Loucy (cell line): Measurements from ENCODE around the gene ZNF410.

Experiments
- EZH2phosphoT487 ChIP-seq: fragments of 200-600 bp; IDR thresholded peaks from 2 replicates; pipeline ENCODE4 v1.6.1; 2018; ENCODE audit warnings: antibody characterized with exemption, mild to moderate bottlenecking, moderate library complexity, borderline replicate concordance
- TF ChIP-seq, protein P1 (sequence below): fragments of 200-600 bp; sonication (generic); conservative IDR thresholded peaks from 2 replicates; pipeline ENCODE4 v1.5.1; 2014; ENCODE audit warnings: mild to moderate bottlenecking, antibody characterized with exemption, low read length

DNA sequence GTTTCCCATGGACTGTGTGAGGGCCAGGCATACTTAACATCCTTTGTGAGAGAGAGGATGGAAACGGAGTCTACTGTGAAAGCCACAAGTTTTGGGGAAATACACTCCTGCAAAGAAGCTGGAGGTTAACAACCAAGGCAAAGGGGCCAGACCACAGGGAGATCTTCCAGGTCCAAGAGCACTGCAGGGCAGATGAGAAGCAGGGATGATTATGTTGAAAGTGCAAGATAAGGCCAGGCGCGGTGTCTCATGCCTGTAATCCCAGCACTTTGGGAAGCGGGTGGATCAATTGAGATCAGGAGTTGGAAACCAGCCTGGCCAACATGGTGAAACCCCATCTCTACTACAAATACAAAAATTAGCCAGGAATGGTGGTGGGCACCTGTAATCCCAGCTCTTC lies 78.6 kb downstream of the ZNF410 start:
- TF ChIP-seq, protein P1, sequence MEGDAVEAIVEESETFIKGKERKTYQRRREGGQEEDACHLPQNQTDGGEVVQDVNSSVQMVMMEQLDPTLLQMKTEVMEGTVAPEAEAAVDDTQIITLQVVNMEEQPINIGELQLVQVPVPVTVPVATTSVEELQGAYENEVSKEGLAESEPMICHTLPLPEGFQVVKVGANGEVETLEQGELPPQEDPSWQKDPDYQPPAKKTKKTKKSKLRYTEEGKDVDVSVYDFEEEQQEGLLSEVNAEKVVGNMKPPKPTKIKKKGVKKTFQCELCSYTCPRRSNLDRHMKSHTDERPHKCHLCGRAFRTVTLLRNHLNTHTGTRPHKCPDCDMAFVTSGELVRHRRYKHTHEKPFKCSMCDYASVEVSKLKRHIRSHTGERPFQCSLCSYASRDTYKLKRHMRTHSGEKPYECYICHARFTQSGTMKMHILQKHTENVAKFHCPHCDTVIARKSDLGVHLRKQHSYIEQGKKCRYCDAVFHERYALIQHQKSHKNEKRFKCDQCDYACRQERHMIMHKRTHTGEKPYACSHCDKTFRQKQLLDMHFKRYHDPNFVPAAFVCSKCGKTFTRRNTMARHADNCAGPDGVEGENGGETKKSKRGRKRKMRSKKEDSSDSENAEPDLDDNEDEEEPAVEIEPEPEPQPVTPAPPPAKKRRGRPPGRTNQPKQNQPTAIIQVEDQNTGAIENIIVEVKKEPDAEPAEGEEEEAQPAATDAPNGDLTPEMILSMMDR = no peak
- TF ChIP-seq EZH2phosphoT487 = no peak
